GM12875 (cell line): ENCODE measurements around the gene LRRK1.

ENCODE experiments used
- H3K4me3 ChIP-seq: one replicate; pipeline ENCODE4 v1.5.1; 2011; ENCODE audit warnings: low read depth, low read length, control low read depth
- TF ChIP-seq, protein P1 (sequence below): IDR thresholded peaks from 2 replicates; pipeline ENCODE4 v1.5.1; 2011; ENCODE audit warnings: low read depth, mild to moderate bottlenecking, control low read depth, inconsistent platforms, low read length, moderate library complexity, borderline replicate concordance; ENCODE audit not compliant: insufficient read depth

The LRRK1 gene

DNA sequence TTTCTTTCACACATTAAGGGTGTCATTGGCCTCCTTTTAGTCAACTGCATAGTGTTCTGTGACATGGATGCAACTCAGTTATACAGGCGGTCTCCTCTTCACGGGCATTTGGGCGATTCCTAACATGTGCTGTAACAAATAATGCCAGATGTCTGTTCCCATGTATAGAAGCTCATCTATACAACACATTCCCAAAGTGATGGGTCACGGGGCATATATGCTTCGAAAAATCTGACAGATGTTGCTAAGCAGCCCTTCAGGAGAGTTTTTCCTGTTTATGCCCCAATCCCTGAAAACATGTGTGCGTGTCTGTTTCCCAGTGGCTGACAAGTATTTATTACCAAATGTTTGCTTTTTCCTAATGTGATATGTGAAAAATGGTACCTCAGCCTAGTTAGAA, 25.8 kb downstream of the LRRK1 start:
- no peak overlapping the region for H3K4me3 ChIP-seq
- TF ChIP-seq, protein P1, sequence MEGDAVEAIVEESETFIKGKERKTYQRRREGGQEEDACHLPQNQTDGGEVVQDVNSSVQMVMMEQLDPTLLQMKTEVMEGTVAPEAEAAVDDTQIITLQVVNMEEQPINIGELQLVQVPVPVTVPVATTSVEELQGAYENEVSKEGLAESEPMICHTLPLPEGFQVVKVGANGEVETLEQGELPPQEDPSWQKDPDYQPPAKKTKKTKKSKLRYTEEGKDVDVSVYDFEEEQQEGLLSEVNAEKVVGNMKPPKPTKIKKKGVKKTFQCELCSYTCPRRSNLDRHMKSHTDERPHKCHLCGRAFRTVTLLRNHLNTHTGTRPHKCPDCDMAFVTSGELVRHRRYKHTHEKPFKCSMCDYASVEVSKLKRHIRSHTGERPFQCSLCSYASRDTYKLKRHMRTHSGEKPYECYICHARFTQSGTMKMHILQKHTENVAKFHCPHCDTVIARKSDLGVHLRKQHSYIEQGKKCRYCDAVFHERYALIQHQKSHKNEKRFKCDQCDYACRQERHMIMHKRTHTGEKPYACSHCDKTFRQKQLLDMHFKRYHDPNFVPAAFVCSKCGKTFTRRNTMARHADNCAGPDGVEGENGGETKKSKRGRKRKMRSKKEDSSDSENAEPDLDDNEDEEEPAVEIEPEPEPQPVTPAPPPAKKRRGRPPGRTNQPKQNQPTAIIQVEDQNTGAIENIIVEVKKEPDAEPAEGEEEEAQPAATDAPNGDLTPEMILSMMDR, result no peak

DNA sequence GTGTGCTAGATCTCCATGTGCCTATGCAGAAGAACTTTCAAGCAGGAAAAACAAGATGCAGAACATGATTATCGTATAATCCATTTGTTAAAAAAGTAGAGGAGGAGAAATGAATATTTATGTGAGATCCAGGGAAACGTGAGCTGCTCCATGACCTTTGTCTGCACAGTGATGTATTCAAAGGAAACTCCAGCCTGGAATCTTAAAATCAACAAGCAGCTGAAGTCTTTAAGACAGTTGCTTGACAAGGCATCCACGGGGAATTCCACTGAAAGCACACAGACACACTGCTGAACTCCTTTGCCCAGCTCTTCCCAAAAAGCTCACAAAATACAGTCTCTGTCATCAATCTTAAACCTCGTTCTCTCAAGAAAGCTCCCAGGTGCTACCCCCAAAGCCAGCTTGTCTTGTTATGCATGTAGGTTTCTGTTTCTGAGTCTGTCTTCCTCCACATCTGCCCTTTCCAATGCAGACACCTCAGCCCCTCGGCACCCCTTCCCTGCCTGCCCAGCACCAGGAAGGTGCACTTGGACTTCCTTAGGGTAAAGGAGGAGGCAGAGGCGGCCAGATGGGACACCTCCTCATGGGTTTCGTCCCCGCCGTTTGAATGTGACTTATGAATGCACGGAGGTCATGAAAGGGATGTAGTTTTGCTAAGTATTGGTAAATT, 28.7 kb downstream of the LRRK1 start:
- TF ChIP-seq, protein P1, result no peak
- no peak overlapping the region for H3K4me3 ChIP-seq

DNA sequence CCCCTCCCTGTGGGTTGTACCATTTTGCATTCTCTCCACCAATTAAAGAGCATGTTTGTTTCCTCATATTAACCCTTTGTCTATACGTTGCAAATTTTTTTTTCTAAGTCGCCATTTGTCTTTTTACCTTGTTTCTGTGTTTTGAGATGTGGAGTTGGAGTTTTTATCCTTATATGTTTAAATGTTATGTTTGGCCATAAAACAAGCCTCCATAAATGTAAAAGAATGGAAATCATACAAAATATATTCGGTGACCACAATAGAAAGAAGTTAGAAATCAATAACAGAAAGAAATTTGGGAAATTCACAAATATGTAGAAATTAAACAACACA, 29.2 kb downstream of the LRRK1 start:
- H3K4me3 ChIP-seq, result no peak overlapping the region

DNA sequence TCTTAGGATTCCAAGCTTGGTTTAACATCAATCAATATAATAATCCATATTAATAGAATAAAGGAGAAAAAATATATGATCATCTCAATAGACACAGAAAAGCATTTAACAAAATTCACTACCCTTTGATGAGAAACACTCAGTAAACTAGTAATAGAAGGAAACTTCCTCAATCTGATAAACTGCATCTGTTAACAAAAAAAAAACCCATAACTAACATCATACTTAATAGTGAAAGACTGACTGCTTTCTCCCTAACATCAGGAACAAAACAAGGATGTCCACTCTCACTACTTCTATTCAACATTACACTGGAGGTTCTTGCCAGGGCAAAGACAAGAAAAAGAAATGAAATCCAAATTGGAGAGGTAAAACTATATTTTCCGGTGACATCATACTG, 30.5 kb downstream of the LRRK1 start:
- H3K4me3 ChIP-seq, result no peak overlapping the region
- TF ChIP-seq, protein P1, result no peak

More for the DNA sequence above, 29.2 kb downstream of the LRRK1 start:
- TF ChIP-seq, protein P1, result no peak

DNA sequence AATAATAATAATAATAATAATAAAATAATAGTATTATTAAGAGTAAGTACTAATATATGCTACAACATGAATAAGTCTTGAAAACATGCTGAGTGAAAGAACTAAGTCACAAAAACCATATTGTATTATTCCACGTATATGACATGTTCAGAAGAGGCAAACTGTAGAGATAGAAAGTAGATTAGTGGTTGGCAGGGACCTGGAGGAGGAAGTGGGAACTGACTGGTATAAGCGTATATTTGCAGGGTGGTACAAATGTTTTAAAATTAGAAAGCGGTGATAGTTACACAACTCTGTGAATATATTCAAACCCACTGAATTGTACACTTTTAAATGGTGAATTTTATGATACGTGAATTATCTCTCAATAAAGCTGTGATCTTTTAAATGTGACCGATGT, 32.8 kb downstream of the LRRK1 start:
- TF ChIP-seq, protein P1, result no peak
- no peak overlapping the region for H3K4me3 ChIP-seq

DNA sequence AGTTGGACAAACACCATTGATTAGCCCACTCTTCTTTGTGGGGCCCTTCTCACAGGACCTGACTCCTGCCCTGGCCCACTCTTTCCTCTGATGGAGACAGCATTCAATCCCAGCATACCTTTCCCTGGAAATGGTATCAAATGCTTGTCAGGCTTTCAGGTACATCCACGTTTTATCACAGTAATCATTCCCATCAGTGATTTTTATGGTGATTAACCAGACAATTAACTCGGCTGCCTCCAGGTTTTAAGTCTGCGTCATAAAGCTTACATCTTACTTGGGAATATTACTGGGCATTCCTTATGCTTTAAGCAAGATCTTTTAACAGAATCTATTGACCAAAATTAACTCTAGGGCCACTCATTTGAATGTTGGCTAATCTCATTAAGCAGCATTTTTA, 33.4 kb downstream of the LRRK1 start:
- no peak overlapping the region for H3K4me3 ChIP-seq
- TF ChIP-seq, protein P1, result no peak

DNA sequence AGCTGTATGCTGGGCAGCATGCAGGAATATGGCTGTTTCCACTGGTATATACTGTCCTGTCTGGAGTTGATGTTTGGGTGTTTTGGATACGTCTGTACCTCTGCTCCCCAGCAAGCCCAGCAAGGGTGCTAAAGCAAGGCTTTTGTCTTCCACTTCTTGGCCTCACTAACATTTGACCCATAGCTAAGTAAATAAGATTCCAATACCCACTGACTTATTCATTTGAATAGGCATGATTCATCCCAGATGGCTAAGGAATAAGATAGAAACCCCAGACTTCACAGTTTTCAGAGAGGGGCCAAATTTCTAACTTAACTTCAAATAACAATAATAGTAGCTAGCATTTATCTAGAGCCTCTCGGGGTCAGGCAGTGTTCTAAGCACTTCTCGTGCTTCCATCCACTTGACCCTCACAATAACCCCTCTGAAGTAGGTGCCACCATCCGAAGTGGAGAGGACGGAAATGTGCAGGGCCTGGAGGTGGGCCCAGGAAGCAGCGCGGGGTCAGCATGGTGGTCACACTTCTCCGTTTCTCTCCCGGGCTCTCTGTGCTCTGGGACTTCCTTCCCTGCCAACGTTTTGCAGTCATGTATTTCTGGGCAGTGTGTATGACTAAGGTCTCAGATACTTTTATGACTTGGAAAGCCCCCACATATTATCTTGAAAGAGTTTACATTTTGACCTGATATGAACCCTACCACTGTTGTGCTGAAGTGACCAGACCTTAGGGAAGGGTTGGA, 39.3 kb downstream of the LRRK1 start:
- TF ChIP-seq, protein P1, result no peak
- no peak overlapping the region for H3K4me3 ChIP-seq
